ENCODE data around the gene SLC35F6.
"Not testable (repeated sequence)": the region's sequence is repeated elsewhere in the genome, so short reads cannot be mapped to it uniquely, and the experiment has no call there.

SLC35F6 gene

GRCh38 chr2:26754972-26755670 is 9.0 kb upstream of the SLC35F6 start:
- DNase-seq (ENCODE audit: low read depth in 2 of 2, low spot score in 1 of 2), result no peak

GRCh38 chr2:26756337-26756736 is 7.7 kb upstream of the SLC35F6 start:
- DNase-seq (ENCODE audit: low read depth in 2 of 2, low spot score in 1 of 2), result no peak

- DNase-seq (ENCODE audit: low read depth in 2 of 2, low spot score in 1 of 2), result no peak
These were observed 6.0 kb upstream of the SLC35F6 start for GRCh38 chr2:26757873-26758789.

- DNase-seq (ENCODE audit: low read depth in 2 of 2, low spot score in 1 of 2), result no peak
These were observed 5.2 kb upstream of the SLC35F6 start for GRCh38 chr2:26758790-26759321.

- no peak for DNase-seq (ENCODE audit: low read depth in 2 of 2, low spot score in 1 of 2)
These were observed 4.2 kb upstream of the SLC35F6 start for GRCh38 chr2:26759845-26760244.

- not testable (repeated sequence) for DNase-seq (ENCODE audit: low read depth in 2 of 2, low spot score in 1 of 2)
These were observed 3.1 kb upstream of the SLC35F6 start for GRCh38 chr2:26760991-26761390.

- DNase-seq (ENCODE audit: low read depth in 2 of 2, low spot score in 1 of 2), result no peak
These were observed 1.1 kb upstream of the SLC35F6 start for GRCh38 chr2:26763019-26763418.

- DNase-seq (ENCODE audit: low read depth in 2 of 2, low spot score in 1 of 2), result no peak
These were observed 822 bp downstream of the SLC35F6 start for GRCh38 chr2:26764906-26765305.

- no peak for DNase-seq (ENCODE audit: low read depth in 2 of 2, low spot score in 1 of 2)
These were observed 1.6 kb downstream of the SLC35F6 start for GRCh38 chr2:26765475-26766200.

- no peak for DNase-seq (ENCODE audit: low read depth in 2 of 2, low spot score in 1 of 2)
These were observed 3.0 kb downstream of the SLC35F6 start for GRCh38 chr2:26767129-26767528.

- no peak for DNase-seq (ENCODE audit: low read depth in 2 of 2, low spot score in 1 of 2)
These were observed 3.9 kb downstream of the SLC35F6 start for GRCh38 chr2:26767894-26768487.

- no peak for DNase-seq (ENCODE audit: low read depth in 2 of 2, low spot score in 1 of 2)
These were observed 4.6 kb downstream of the SLC35F6 start for GRCh38 chr2:26768759-26769088.

GRCh38 chr2:26769089-26769761 is 5.1 kb downstream of the SLC35F6 start:
- DNase-seq (ENCODE audit: low read depth in 2 of 2, low spot score in 1 of 2), result no peak

GRCh38 chr2:26770986-26771586 is 7.0 kb downstream of the SLC35F6 start:
- DNase-seq (ENCODE audit: low read depth in 2 of 2, low spot score in 1 of 2), result no peak

GRCh38 chr2:26772064-26773001 is 8.2 kb downstream of the SLC35F6 start:
- no peak for DNase-seq (ENCODE audit: low read depth in 2 of 2, low spot score in 1 of 2)

- no peak for DNase-seq (ENCODE audit: low read depth in 2 of 2, low spot score in 1 of 2)
These were observed 12.2 kb downstream of the SLC35F6 start for GRCh38 chr2:26776195-26776800.

GRCh38 chr2:26778098-26778497 is 14.0 kb downstream of the SLC35F6 start:
- DNase-seq (ENCODE audit: low read depth in 2 of 2, low spot score in 1 of 2), result no peak

- no peak for DNase-seq (ENCODE audit: low read depth in 2 of 2, low spot score in 1 of 2)
These were observed 14.4 kb downstream of the SLC35F6 start for GRCh38 chr2:26778507-26778906.
